ENCODE measurements around the gene MEPCE. TPM values are rescaled to one million over a fixed set of nuclear protein-coding genes. Genes with fewer than 3 reads are reported as not detected.

Gene MEPCE
- total and polyA plus RNA-seq, 9 of the 15 experiments (the other 6 are each of a cell fraction or from before 2014, with no cell fraction given) = 10.9 to 76.3 (median 44.1) TPM

- TF ChIP-seq RBFOX2 (IDR thresholded peaks at IDR 0.05; ENCODE audit: low read depth, low read length) = peak; percentile 34
- 0 out of 2 replicates have a peak, but pooled peaks have one; percentile 16 for TF ChIP-seq ZNF263 (CRISPR knock-in tag; IDR thresholded peaks at IDR 0.05; ENCODE audit: borderline replicate concordance)
- TF ChIP-seq NUFIP1 (IDR thresholded peaks at IDR 0.05; ENCODE audit: partially characterized antibody) = no peak
- no peak for TF ChIP-seq ZNF764 (CRISPR knock-in tag; IDR thresholded peaks at IDR 0.05; ENCODE audit: low read depth)
- no peak for TF ChIP-seq ZNF639 (CRISPR knock-in tag; conservative IDR thresholded peaks at IDR 0.05 in 1 of 2, IDR thresholded peaks at IDR 0.05 in 1 of 2)
- 0 out of 2 replicates have a peak, but pooled peaks have one; percentile 15 for TF ChIP-seq POLR2G (IDR thresholded peaks at IDR 0.05; ENCODE audit: low read depth, low read length)
- TF ChIP-seq HDAC8 (tag; IDR thresholded peaks at IDR 0.05) = no peak
- TF ChIP-seq MLLT1 (IDR thresholded peaks at IDR 0.05) = no peak
- no peak for TF ChIP-seq RHOXF2B (CRISPR knock-in tag; conservative IDR thresholded peaks at IDR 0.05)
- no peak for TF ChIP-seq XRCC5 (IDR thresholded peaks at IDR 0.05; ENCODE audit: low read depth, low read length)
- TF ChIP-seq E2F6 (IDR thresholded peaks at IDR 0.05; ENCODE audit: borderline replicate concordance in 1 of 2, extremely low read depth in 1 of 2, insufficient read depth in 1 of 2, insufficient read length in 1 of 2, low read depth in 1 of 2, low read length in 1 of 2, poor library complexity in 1 of 2, severe bottlenecking in 1 of 2) = peak in 1 of 2 experiments; percentile 63
- no peak for TF ChIP-seq RFX7 (CRISPR knock-in tag; IDR thresholded peaks at IDR 0.05)
- H3K4me3 ChIP-seq = no peak overlapping the region
- no peak for ATAC-seq
- CTCF ChIA-PET (ENCODE audit: low intra/inter-chr PET ratio) = no interaction called here
- peaks cover 40 to 67% of the 10 kb centered on the region in 2 experiments for H3K4me1 ChIP-seq (replicated peaks in 1 of 2; ENCODE audit: control insufficient read depth in 2 of 2, insufficient read depth in 2 of 2, low read length in 2 of 2)
- peaks cover 42% of the 10 kb centered on the region for H3K79me2 ChIP-seq (ENCODE audit: control insufficient read depth, insufficient read depth, low read length)
- H4K20me1 ChIP-seq (replicated peaks; ENCODE audit: control insufficient read depth, insufficient read depth, low read length) = peaks cover 19% of the 10 kb centered on the region
- peaks cover 6% of the 10 kb centered on the region for H3K9me1 ChIP-seq (ENCODE audit: control insufficient read depth, insufficient read depth, low read length)
- no peaks in the 10 kb centered on the region for H3K27me3 ChIP-seq (ENCODE audit: control insufficient read depth in 2 of 2, insufficient read depth in 2 of 2, low read length in 2 of 2)
- no TSS peak for BruUV-seq (replicated peaks)
- no peaks in the 10 kb centered on the region for H3K9me3 ChIP-seq (replicated peaks; ENCODE audit: control insufficient read depth, insufficient read depth, low read depth, low read length)
- intact Hi-C loops (cut with micrococcal nuclease) = no loop called here
- peaks cover 82% of the 10 kb centered on the region for H3K36me3 ChIP-seq (ENCODE audit: control insufficient read depth, insufficient read depth, low read length)
- FAIRE-seq = no peak
- peak overlapping the region in 1 of 2 experiments; percentile 77; a peak in 3 of 4 replicates for H3K9ac ChIP-seq (ENCODE audit: insufficient read depth in 1 of 2, low read depth in 2 of 2, low read length in 2 of 2)
- 58% methylated on average over 8 of the region's 16 CpGs for WGBS (ENCODE audit: insufficient coverage, low coverage, missing lambda C conversion rate)
- peak in 2 of 4 experiments; percentile 56 for DNase-seq (ENCODE audit: extremely low read depth in 1 of 4, low spot score in 3 of 4)
- POLR2A ChIA-PET = interaction anchor here (0.6 to 0.9 kb wide), 2 partner anchors 135 to 356 kb away, joined by 4 read pairs; no protein-coding TSS in a partner anchor
- no peak overlapping the region; the same call in 1 of the 2 replicates for H2AFZ ChIP-seq (ENCODE audit: low read depth, low read length)
- peak overlapping the region; percentile 67 for H3K4me2 ChIP-seq (ENCODE audit: insufficient read depth, low read length)
- peak overlapping the region; percentile 77 for H3K27ac ChIP-seq (ENCODE audit: extremely low read depth, low read depth, low read length)
- in situ Hi-C loops (cut with MboI) = loop anchor here (25.0 kb wide), 1 partner anchor 90 kb away; the partner anchor contains the start of gene SAP25
Observed at GRCh38 chr7:100472121-100472851, 42.7 kb downstream of the MEPCE start.
